ENCODE measurements around the gene CACNA1C.

CACNA1C gene

GRCh38 chr12:2673966-2674810 is 621.4 kb downstream of the CACNA1C start:
- no peak for DNase-seq
- H3K9me3 ChIP-seq (ENCODE audit: severe bottlenecking) = no peaks in the 10 kb centered on the region
- H3K36me3 ChIP-seq = no peaks in the 10 kb centered on the region
- no peaks in the 10 kb centered on the region for H3K27me3 ChIP-seq (ENCODE audit: insufficient read depth, low read depth, severe bottlenecking)
- H3K4me3 ChIP-seq (ENCODE audit: low read depth, low read length) = no peak overlapping the region
- TF ChIP-seq, protein P1, sequence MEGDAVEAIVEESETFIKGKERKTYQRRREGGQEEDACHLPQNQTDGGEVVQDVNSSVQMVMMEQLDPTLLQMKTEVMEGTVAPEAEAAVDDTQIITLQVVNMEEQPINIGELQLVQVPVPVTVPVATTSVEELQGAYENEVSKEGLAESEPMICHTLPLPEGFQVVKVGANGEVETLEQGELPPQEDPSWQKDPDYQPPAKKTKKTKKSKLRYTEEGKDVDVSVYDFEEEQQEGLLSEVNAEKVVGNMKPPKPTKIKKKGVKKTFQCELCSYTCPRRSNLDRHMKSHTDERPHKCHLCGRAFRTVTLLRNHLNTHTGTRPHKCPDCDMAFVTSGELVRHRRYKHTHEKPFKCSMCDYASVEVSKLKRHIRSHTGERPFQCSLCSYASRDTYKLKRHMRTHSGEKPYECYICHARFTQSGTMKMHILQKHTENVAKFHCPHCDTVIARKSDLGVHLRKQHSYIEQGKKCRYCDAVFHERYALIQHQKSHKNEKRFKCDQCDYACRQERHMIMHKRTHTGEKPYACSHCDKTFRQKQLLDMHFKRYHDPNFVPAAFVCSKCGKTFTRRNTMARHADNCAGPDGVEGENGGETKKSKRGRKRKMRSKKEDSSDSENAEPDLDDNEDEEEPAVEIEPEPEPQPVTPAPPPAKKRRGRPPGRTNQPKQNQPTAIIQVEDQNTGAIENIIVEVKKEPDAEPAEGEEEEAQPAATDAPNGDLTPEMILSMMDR (IDR thresholded peaks at IDR 0.05; ENCODE audit: low read depth, low read length) = peak; percentile 65
- H3K27ac ChIP-seq = no peak overlapping the region

DNA sequence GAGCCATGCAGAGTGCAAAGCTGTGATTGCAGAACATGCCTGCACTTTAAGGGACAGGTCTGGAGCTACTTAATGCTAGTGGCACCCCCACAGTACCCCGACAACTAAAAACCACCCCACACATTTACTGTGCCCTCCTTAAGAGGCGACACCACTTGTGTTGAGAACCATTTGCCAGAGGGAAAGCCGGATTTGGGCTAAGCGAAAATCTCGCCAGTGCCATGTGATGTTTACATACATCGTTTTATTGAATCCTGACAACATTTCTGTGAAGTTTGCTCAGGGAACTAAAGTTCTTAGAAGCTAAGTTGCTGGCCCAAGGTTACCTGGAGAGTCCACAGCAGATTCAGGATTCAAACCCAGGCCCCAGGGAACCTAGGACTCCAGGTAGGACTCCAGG is 623.0 kb downstream of the CACNA1C start:
- DNase-seq = no peak
- no peaks in the 10 kb centered on the region for H3K9me3 ChIP-seq (ENCODE audit: severe bottlenecking)
- no peaks in the 10 kb centered on the region for H3K27me3 ChIP-seq (ENCODE audit: insufficient read depth, low read depth, severe bottlenecking)
- H3K4me3 ChIP-seq (ENCODE audit: low read depth, low read length) = no peak overlapping the region
- TF ChIP-seq, protein P1 (IDR thresholded peaks at IDR 0.05; ENCODE audit: low read depth, low read length) = no peak
- no peak overlapping the region for H3K27ac ChIP-seq
- no peaks in the 10 kb centered on the region for H3K36me3 ChIP-seq

DNA sequence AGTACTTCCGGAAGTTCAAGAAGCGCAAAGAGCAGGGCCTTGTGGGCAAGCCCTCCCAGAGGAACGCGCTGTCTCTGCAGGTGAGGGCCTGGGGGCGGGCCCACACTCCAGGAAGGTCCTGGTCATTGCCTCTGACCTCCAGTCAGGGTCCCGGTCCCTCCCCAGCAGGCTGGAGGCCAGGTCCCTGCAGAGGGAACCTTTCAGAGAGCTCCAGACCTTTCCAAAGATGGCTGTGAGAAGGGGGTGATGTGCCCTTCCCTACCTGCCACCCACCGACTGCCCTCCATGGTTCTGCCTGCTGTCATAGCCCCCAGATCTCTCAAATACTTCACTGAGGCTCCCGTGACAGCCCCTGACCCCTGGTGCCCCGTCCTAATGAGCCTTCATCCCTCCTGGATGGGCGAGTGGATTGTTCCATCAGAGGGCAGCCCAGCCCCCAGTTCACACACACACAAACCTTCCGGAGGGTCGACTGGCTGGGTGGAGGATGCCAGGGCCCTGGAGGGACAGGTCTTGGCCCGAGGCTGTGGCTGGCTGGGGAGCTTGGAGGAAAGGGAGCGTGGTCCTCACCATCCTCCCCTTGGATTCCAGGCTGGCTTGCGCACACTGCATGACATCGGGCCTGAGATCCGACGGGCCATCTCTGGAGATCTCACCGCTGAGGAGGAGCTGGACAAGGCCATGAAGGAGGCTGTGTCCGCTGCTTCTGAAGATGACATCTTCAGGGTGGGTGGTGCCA is 624.5 kb downstream of the CACNA1C start:
- DNase-seq = no peak
- Histone ChIP-seq H3K4me3 (ENCODE audit: low read depth, low read length) (no peak overlapping the region), H3K9me3 (ENCODE audit: severe bottlenecking) (no peaks in the 10 kb centered on the region), H3K27ac (no peak overlapping the region), H3K36me3 (no peaks in the 10 kb centered on the region), H3K27me3 (ENCODE audit: insufficient read depth, low read depth, severe bottlenecking) (no peaks in the 10 kb centered on the region)
- TF ChIP-seq, protein P1 (IDR thresholded peaks at IDR 0.05; ENCODE audit: low read depth, low read length) = no peak

- TF ChIP-seq, protein P1 (IDR thresholded peaks at IDR 0.05; ENCODE audit: low read depth, low read length) = no peak
- no peak overlapping the region for H3K4me3 ChIP-seq (ENCODE audit: low read depth, low read length)
These were observed 625.6 kb downstream of the CACNA1C start for GRCh38 chr12:2678426-2678825.

GRCh38 chr12:2679068-2679815 is 626.5 kb downstream of the CACNA1C start:
- no peak overlapping the region for H3K4me3 ChIP-seq (ENCODE audit: low read depth, low read length)
- no peaks in the 10 kb centered on the region for H3K27me3 ChIP-seq (ENCODE audit: insufficient read depth, low read depth, severe bottlenecking)
- no peak overlapping the region for H3K27ac ChIP-seq
- no peaks in the 10 kb centered on the region for H3K9me3 ChIP-seq (ENCODE audit: severe bottlenecking)
- H3K36me3 ChIP-seq = no peaks in the 10 kb centered on the region
- no peak for DNase-seq
- TF ChIP-seq, protein P1 (IDR thresholded peaks at IDR 0.05; ENCODE audit: low read depth, low read length) = no peak

More at GRCh38 chr12:2678426-2678825, 625.6 kb downstream of the CACNA1C start:
- Histone ChIP-seq H3K36me3 (no peaks in the 10 kb centered on the region), H3K9me3 (ENCODE audit: severe bottlenecking) (no peaks in the 10 kb centered on the region), H3K27me3 (ENCODE audit: insufficient read depth, low read depth, severe bottlenecking) (no peaks in the 10 kb centered on the region), H3K27ac (no peak overlapping the region)
- no peak for DNase-seq
